ENCODE measurements around the gene SHC4. TPM values are rescaled to one million over a fixed set of nuclear protein-coding genes. Genes with fewer than 3 reads are reported as not detected.

The SHC4 gene
- total RNA-seq, 6 experiments from 2014 or later: 2.1 to 4.2 (median 3.5) TPM

GRCh38 chr15:48888191-48888590, 75.5 kb downstream of the SHC4 start:
- H3K36me3 Mint-ChIP-seq (ENCODE audit: low read depth): no peaks in the 10 kb centered on the region
- no peak for TF ChIP-seq CTCF (IDR thresholded peaks at IDR 0.05)
- H3K27ac Mint-ChIP-seq: peak overlapping the region; percentile 83
- H3K4me1 Mint-ChIP-seq (ENCODE audit: low read depth): peaks cover 57% of the 10 kb centered on the region
- no peak for DNase-seq
- H3K4me3 Mint-ChIP-seq: peak overlapping the region; percentile 35
- no peaks in the 10 kb centered on the region for H3K9me3 Mint-ChIP-seq
- H3K27me3 Mint-ChIP-seq (ENCODE audit: insufficient read depth): no peaks in the 10 kb centered on the region

GRCh38 chr15:48887144-48887543, 76.6 kb downstream of the SHC4 start:
- H3K9me3 Mint-ChIP-seq: no peaks in the 10 kb centered on the region
- no peak for TF ChIP-seq CTCF (IDR thresholded peaks at IDR 0.05)

GRCh38 chr15:48883699-48884098, 80.0 kb downstream of the SHC4 start:
- H3K4me3 Mint-ChIP-seq: no peak overlapping the region
- no peak for TF ChIP-seq CTCF (IDR thresholded peaks at IDR 0.05)
- H3K4me1 Mint-ChIP-seq (ENCODE audit: low read depth): peaks cover 47% of the 10 kb centered on the region
- no peak for DNase-seq
- no peak overlapping the region for H3K27ac Mint-ChIP-seq
- H3K36me3 Mint-ChIP-seq (ENCODE audit: low read depth): peaks cover 13% of the 10 kb centered on the region
- no peaks in the 10 kb centered on the region for H3K9me3 Mint-ChIP-seq
- no peaks in the 10 kb centered on the region; the same call in 1 of the 2 replicates for H3K27me3 Mint-ChIP-seq (ENCODE audit: insufficient read depth)

More at GRCh38 chr15:48887144-48887543, 76.6 kb downstream of the SHC4 start:
- Mint-ChIP-seq H3K27me3 (ENCODE audit: insufficient read depth) (no peaks in the 10 kb centered on the region), H3K4me1 (ENCODE audit: low read depth) (peaks cover 57% of the 10 kb centered on the region), H3K27ac (no peak overlapping the region), H3K36me3 (ENCODE audit: low read depth) (no peaks in the 10 kb centered on the region), H3K4me3 (no peak overlapping the region)
- no peak for DNase-seq

GRCh38 chr15:48880070-48880634, 83.6 kb downstream of the SHC4 start:
- peak overlapping the region; percentile 14; the same call in 1 of the 2 replicates for H3K27ac Mint-ChIP-seq
- DNase-seq: no peak
- H3K36me3 Mint-ChIP-seq (ENCODE audit: low read depth): peaks cover 22% of the 10 kb centered on the region
- peak overlapping the region; percentile 98 for H3K4me3 Mint-ChIP-seq
- H3K4me1 Mint-ChIP-seq (ENCODE audit: low read depth): peaks cover 47% of the 10 kb centered on the region
- no peaks in the 10 kb centered on the region; the same call in 1 of the 2 replicates for H3K27me3 Mint-ChIP-seq (ENCODE audit: insufficient read depth)
- no peaks in the 10 kb centered on the region for H3K9me3 Mint-ChIP-seq
- no peak for TF ChIP-seq CTCF (IDR thresholded peaks at IDR 0.05)

GRCh38 chr15:48877630-48878595, 85.8 kb downstream of the SHC4 start, which contains the start of gene EID1:
TSS of gene EID1 (plus strand) at chr15:48878134. CDS start at chr15:48878177, 43 bp downstream.
- no peak for TF ChIP-seq CTCF (IDR thresholded peaks at IDR 0.05)
- H3K4me3 Mint-ChIP-seq: peak within 1 kb of the TSS; percentile 98
- no peaks in the 10 kb centered on the region; the same call in 1 of the 2 replicates for H3K27me3 Mint-ChIP-seq (ENCODE audit: insufficient read depth)
- peak within 1 kb of the TSS; percentile 98 for H3K27ac Mint-ChIP-seq
- peak; percentile 90 for DNase-seq
- peaks cover 22% of the 10 kb centered on the region for H3K36me3 Mint-ChIP-seq (ENCODE audit: low read depth)
- peaks cover 41% of the 10 kb centered on the region for H3K4me1 Mint-ChIP-seq (ENCODE audit: low read depth)
- H3K9me3 Mint-ChIP-seq: no peaks in the 10 kb centered on the region

Data from HFFc6 (cell line).